WTC11 (cell line): ENCODE measurements around the gene GFRA1. TPM values are rescaled to one million over a fixed set of nuclear protein-coding genes. Genes with fewer than 3 reads are reported as not detected.

Experiments
- ATAC-seq: fragments of 200-7000 bp; cut with Tn5 transposase; 2 replicates; pipeline ENCODE4 v1.10.0; 2021; ENCODE audit warnings: mild to moderate bottlenecking, moderate library complexity
- CTCF ChIA-PET: fragments of 300-600 bp; sonication (Branson Sonifier 250); formaldehyde crosslinking; loops from one replicate; lab custom pipeline; 2021; ENCODE audit warnings: antibody characterized with exemption; lab: Charles Lee
- POLR2A ChIA-PET: fragments of 350-600 bp; sonication (Branson Sonifier 250); formaldehyde crosslinking; loops from one replicate; lab custom pipeline; 2021; ENCODE audit warnings: antibody characterized with exemption; lab: Charles Lee
- DNase-seq: peaks from one replicate; pipeline ENCODE4 v3.0.0; 2021; ENCODE audit warnings: low spot score
- H3K27ac Mint-ChIP-seq: 2 replicates; pipeline ENCODE4 v1.8.0; 2021; ENCODE audit warnings: mixed read lengths
- H3K27me3 Mint-ChIP-seq: 2 replicates; pipeline ENCODE4 v1.8.0; 2021; ENCODE audit warnings: low read depth, mild to moderate bottlenecking, moderate library complexity, mixed read lengths
- H3K36me3 Mint-ChIP-seq: 2 replicates; pipeline ENCODE4 v1.8.0; 2021; ENCODE audit warnings: mixed read lengths
- H3K4me1 Mint-ChIP-seq: 2 replicates; pipeline ENCODE4 v1.8.0; 2022; ENCODE audit warnings: mixed read lengths
- H3K4me3 Mint-ChIP-seq: 2 replicates; pipeline ENCODE4 v1.8.0; 2021; ENCODE audit warnings: mild to moderate bottlenecking, moderate library complexity, mixed read lengths
- H3K9me3 Mint-ChIP-seq: 2 replicates; pipeline ENCODE4 v1.8.0; 2021; ENCODE audit warnings: mixed read lengths
- ARID4B ChIP-seq: sonication (generic); formaldehyde crosslinking; IDR thresholded peaks from 2 replicates; pipeline ENCODE4 v1.8.0; 2023; ENCODE audit warnings: missing genetic modification reagents, mild to moderate bottlenecking, borderline replicate concordance
- ATF1 ChIP-seq: sonication (generic); formaldehyde crosslinking; IDR thresholded peaks from 2 replicates; pipeline ENCODE4 v1.8.1; 2023; ENCODE audit warnings: mild to moderate bottlenecking, moderate library complexity, missing genetic modification reagents
- ATF2 ChIP-seq: sonication (generic); formaldehyde crosslinking; IDR thresholded peaks from 2 replicates; pipeline ENCODE4 v1.8.1; 2022; ENCODE audit warnings: low read depth, missing genetic modification reagents, borderline replicate concordance
- ATF6 ChIP-seq: sonication (generic); formaldehyde crosslinking; IDR thresholded peaks from 2 replicates; pipeline ENCODE4 v1.8.1; 2023; ENCODE audit warnings: mild to moderate bottlenecking, missing genetic modification reagents
- ERG ChIP-seq: fragments of 250-450 bp; sonication (Bioruptor Pico); IDR thresholded peaks from 2 replicates; pipeline ENCODE4 v1.8.0; 2021; ENCODE audit warnings: mild to moderate bottlenecking
- FOXP4 ChIP-seq: sonication (generic); formaldehyde crosslinking; IDR thresholded peaks from 2 replicates; pipeline ENCODE4 v1.8.0; 2022; ENCODE audit warnings: mild to moderate bottlenecking, missing genetic modification reagents
- MAX ChIP-seq: sonication (generic); formaldehyde crosslinking; IDR thresholded peaks from 2 replicates; pipeline ENCODE4 v1.8.0; 2022; ENCODE audit warnings: mild to moderate bottlenecking, missing genetic modification reagents
- NFE2L1 ChIP-seq: sonication (generic); formaldehyde crosslinking; IDR thresholded peaks from 2 replicates; pipeline ENCODE4 v1.8.1; 2023; ENCODE audit warnings: missing genetic modification reagents
- SMAD3 ChIP-seq: sonication (generic); formaldehyde crosslinking; IDR thresholded peaks from 2 replicates; pipeline ENCODE4 v1.8.0; 2022; ENCODE audit warnings: missing genetic modification reagents, mild to moderate bottlenecking, borderline replicate concordance
- USF2 ChIP-seq: sonication (generic); formaldehyde crosslinking; IDR thresholded peaks from 2 replicates; pipeline ENCODE4 v1.8.1; 2023; ENCODE audit warnings: mild to moderate bottlenecking, missing genetic modification reagents, moderate library complexity
- ZBTB43 ChIP-seq: sonication (generic); formaldehyde crosslinking; IDR thresholded peaks from 2 replicates; pipeline ENCODE4 v1.8.1; 2023; ENCODE audit warnings: mild to moderate bottlenecking, missing genetic modification reagents
- ZNF219 ChIP-seq: sonication (generic); formaldehyde crosslinking; IDR thresholded peaks from 2 replicates; pipeline ENCODE4 v1.8.0; 2023; ENCODE audit warnings: missing genetic modification reagents, mild to moderate bottlenecking, borderline replicate concordance
- ZNF512 ChIP-seq: sonication (generic); formaldehyde crosslinking; IDR thresholded peaks from 2 replicates; pipeline ENCODE4 v1.8.1; 2022; ENCODE audit warnings: missing genetic modification reagents, borderline replicate concordance
- total RNA-seq: library from RNA; stranded (reverse); gene quantifications from 3 replicates; pipeline ENCODE4 v1.2.3, GENCODE V29; 2021

Gene GFRA1
- total RNA-seq, 1 experiment from 2014 or later = 4.4 TPM

GRCh38 chr10:116101616-116102315 lies 171.2 kb downstream of the GFRA1 start:
- peaks cover 14% of the 10 kb centered on the region for H3K9me3 Mint-ChIP-seq
- POLR2A ChIA-PET = no interaction called here
- DNase-seq = no peak
- H3K4me3 Mint-ChIP-seq = no peak overlapping the region
- peaks cover 20% of the 10 kb centered on the region for H3K4me1 Mint-ChIP-seq
- TF ChIP-seq ATF6 (CRISPR knock-in tag) = no peak
- TF ChIP-seq ZNF512 (CRISPR knock-in tag) = no peak
- no peak for TF ChIP-seq ARID4B (CRISPR knock-in tag)
- TF ChIP-seq NFE2L1 (CRISPR knock-in tag) = no peak
- TF ChIP-seq ATF1 (CRISPR knock-in tag) = no peak
- TF ChIP-seq USF2 (CRISPR knock-in tag) = no peak
- TF ChIP-seq, all 79 proteins: peak for 0
- no peaks in the 10 kb centered on the region for H3K36me3 Mint-ChIP-seq
- no peak for ATAC-seq
- H3K27me3 Mint-ChIP-seq = no peaks in the 10 kb centered on the region; the same call in 1 of the 2 replicates
- CTCF ChIA-PET = no interaction called here
- H3K27ac Mint-ChIP-seq = no peak overlapping the region

GRCh38 chr10:116100984-116101383 lies 172.0 kb downstream of the GFRA1 start:
- no peak overlapping the region for H3K27ac Mint-ChIP-seq
- H3K9me3 Mint-ChIP-seq = peaks cover 8% of the 10 kb centered on the region; the same call in 1 of the 2 replicates
- peaks cover 24% of the 10 kb centered on the region for H3K4me1 Mint-ChIP-seq
- no peak overlapping the region for H3K4me3 Mint-ChIP-seq
- DNase-seq (no peak), ATAC-seq (no peak)
- no peaks in the 10 kb centered on the region for H3K27me3 Mint-ChIP-seq
- no peak for TF ChIP-seq ATF2 (CRISPR knock-in tag)
- TF ChIP-seq ERG (CRISPR knock-in tag) = no peak
- TF ChIP-seq FOXP4 (CRISPR knock-in tag) = no peak
- no peak for TF ChIP-seq ZBTB43 (CRISPR knock-in tag)
- no peak for TF ChIP-seq MAX (CRISPR knock-in tag)
- TF ChIP-seq ZNF219 (CRISPR knock-in tag) = no peak
- TF ChIP-seq SMAD3 (CRISPR knock-in tag) = no peak
- POLR2A ChIA-PET = no interaction called here
- H3K36me3 Mint-ChIP-seq = no peaks in the 10 kb centered on the region
- CTCF ChIA-PET = no interaction called here
